Kidney glomerular epithelial cell (primary cell): ENCODE data around the gene AOPEP.

Experiments
- DNase-seq: peaks from one replicate; lab custom pipeline; 2025; lab: John Stamatoyannopoulos, UW

The AOPEP gene

GRCh38 chr9:95116808-95117204, 390.3 kb downstream of the AOPEP start:
- no peak for DNase-seq

- DNase-seq, result no peak
Observed at GRCh38 chr9:95118596-95118995, 392.1 kb downstream of the AOPEP start.

- DNase-seq, result no peak
Observed at GRCh38 chr9:95120781-95121370, 394.4 kb downstream of the AOPEP start.

- no peak for DNase-seq
Observed at GRCh38 chr9:95124582-95125367, 398.3 kb downstream of the AOPEP start.

GRCh38 chr9:95125652-95126051, 399.2 kb downstream of the AOPEP start:
- DNase-seq, result no peak

- DNase-seq, result no peak
Observed at GRCh38 chr9:95126739-95127138, 400.2 kb downstream of the AOPEP start.

- DNase-seq, result peak; percentile 37
Observed at GRCh38 chr9:95127249-95128176, 401.0 kb downstream of the AOPEP start.

- no peak for DNase-seq
Observed at GRCh38 chr9:95128177-95128524, 401.7 kb downstream of the AOPEP start.

- no peak for DNase-seq
Observed at GRCh38 chr9:95129476-95130291, 403.2 kb downstream of the AOPEP start.

GRCh38 chr9:95130484-95130883, 404.0 kb downstream of the AOPEP start:
- no peak for DNase-seq

GRCh38 chr9:95131023-95131943, 404.8 kb downstream of the AOPEP start:
- DNase-seq, result peak; percentile 62

- peak; percentile 23 for DNase-seq
Observed at GRCh38 chr9:95132366-95133324, 406.1 kb downstream of the AOPEP start.

GRCh38 chr9:95133325-95133705, 406.8 kb downstream of the AOPEP start:
- DNase-seq, result no peak

GRCh38 chr9:95134457-95134881, 408.0 kb downstream of the AOPEP start:
- DNase-seq, result no peak

- DNase-seq, result no peak
Observed at GRCh38 chr9:95135756-95136155, 409.3 kb downstream of the AOPEP start.
